Measurements from ENCODE around the gene MDM1.

Gene MDM1

GRCh38 chr12:68270358-68270757 is 61.8 kb downstream of the MDM1 start:
- no peak for DNase-seq

- no peak for DNase-seq
Measured at GRCh38 chr12:68269779-68270178, 62.4 kb downstream of the MDM1 start.

- no peak for DNase-seq
Measured at GRCh38 chr12:68268967-68269366, 63.2 kb downstream of the MDM1 start.

GRCh38 chr12:68267892-68268396 is 64.2 kb downstream of the MDM1 start:
- DNase-seq: peak; percentile 81

- peak; percentile 92 for DNase-seq
Measured at GRCh38 chr12:68264857-68265256, 67.3 kb downstream of the MDM1 start.

GRCh38 chr12:68264158-68264855 is 67.9 kb downstream of the MDM1 start:
- DNase-seq: peak; percentile 80

GRCh38 chr12:68263366-68263765 is 68.8 kb downstream of the MDM1 start:
- peak; percentile 95 for DNase-seq

- DNase-seq: no peak
Measured at GRCh38 chr12:68261896-68262295, 70.3 kb downstream of the MDM1 start.

- DNase-seq: no peak
Measured at GRCh38 chr12:68260153-68260552, 72.0 kb downstream of the MDM1 start.

GRCh38 chr12:68259318-68259940 is 72.7 kb downstream of the MDM1 start:
- DNase-seq: peak; percentile 92

- no peak for DNase-seq
Measured at GRCh38 chr12:68253504-68253903, 78.7 kb downstream of the MDM1 start, which contains the start of gene IL22. Gene IL22 (minus strand): TSS chr12:68253604. CDS start chr12:68253448, 156 bp downstream.

- no peak for DNase-seq
Measured at GRCh38 chr12:68252077-68252476, 80.1 kb downstream of the MDM1 start.

- no peak for DNase-seq
Measured at GRCh38 chr12:68250454-68250853, 81.7 kb downstream of the MDM1 start.

- DNase-seq: no peak
Measured at GRCh38 chr12:68247785-68248184, 84.4 kb downstream of the MDM1 start.

- DNase-seq: no peak
Measured at GRCh38 chr12:68246350-68246749, 85.8 kb downstream of the MDM1 start.

GRCh38 chr12:68245180-68246021 is 86.8 kb downstream of the MDM1 start:
- no peak for DNase-seq

Data from NCI-H226 (cell line).